ENCODE data around the gene LPAR5.

DNA sequence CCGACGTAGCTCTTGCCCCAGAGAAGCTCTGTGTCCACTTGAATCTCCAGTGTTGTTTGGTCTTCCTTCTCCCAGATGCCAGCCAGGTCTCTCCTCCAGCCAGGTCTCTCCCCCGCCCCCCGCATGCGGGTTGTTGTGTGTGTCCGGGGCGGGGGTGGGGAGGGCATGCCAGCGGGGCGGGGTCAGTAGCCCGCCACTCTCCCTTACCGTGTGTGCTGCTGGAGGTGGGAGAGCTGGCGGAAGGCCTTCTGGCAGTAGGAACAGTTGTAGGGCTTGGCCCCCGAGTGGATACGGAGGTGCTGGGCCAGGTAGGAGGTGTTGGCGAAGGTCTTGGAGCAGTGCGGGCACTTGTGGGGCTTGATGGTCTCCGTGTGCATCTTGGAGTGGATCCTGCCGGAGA lies 36.4 kb upstream of the LPAR5 start:
- TF ChIP-seq, protein P1, sequence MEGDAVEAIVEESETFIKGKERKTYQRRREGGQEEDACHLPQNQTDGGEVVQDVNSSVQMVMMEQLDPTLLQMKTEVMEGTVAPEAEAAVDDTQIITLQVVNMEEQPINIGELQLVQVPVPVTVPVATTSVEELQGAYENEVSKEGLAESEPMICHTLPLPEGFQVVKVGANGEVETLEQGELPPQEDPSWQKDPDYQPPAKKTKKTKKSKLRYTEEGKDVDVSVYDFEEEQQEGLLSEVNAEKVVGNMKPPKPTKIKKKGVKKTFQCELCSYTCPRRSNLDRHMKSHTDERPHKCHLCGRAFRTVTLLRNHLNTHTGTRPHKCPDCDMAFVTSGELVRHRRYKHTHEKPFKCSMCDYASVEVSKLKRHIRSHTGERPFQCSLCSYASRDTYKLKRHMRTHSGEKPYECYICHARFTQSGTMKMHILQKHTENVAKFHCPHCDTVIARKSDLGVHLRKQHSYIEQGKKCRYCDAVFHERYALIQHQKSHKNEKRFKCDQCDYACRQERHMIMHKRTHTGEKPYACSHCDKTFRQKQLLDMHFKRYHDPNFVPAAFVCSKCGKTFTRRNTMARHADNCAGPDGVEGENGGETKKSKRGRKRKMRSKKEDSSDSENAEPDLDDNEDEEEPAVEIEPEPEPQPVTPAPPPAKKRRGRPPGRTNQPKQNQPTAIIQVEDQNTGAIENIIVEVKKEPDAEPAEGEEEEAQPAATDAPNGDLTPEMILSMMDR (IDR thresholded peaks at IDR 0.05), result no peak
- TF ChIP-seq POLR2A (IDR thresholded peaks at IDR 0.05), result no peak

Measured in Peyer's patch (tissue), 4 donors.